Stimulated activated CD4-positive, alpha-beta T cell treated with anti-CD3 and anti-CD28 coated beads, Interleukin-12 subunit alpha, Interleukin-12 subunit beta, amount 100 ng/mL, for 48 hours (primary cell): ENCODE results near the gene OCEL1.

Source experiments
- DNase-seq, 3 donors: peaks; one replicate each; pipeline ENCODE4 v3.0.0-alpha.2; 2020; ENCODE audit warnings: low read depth in 2 of 3, low spot score in 1 of 3

The OCEL1 gene

DNA sequence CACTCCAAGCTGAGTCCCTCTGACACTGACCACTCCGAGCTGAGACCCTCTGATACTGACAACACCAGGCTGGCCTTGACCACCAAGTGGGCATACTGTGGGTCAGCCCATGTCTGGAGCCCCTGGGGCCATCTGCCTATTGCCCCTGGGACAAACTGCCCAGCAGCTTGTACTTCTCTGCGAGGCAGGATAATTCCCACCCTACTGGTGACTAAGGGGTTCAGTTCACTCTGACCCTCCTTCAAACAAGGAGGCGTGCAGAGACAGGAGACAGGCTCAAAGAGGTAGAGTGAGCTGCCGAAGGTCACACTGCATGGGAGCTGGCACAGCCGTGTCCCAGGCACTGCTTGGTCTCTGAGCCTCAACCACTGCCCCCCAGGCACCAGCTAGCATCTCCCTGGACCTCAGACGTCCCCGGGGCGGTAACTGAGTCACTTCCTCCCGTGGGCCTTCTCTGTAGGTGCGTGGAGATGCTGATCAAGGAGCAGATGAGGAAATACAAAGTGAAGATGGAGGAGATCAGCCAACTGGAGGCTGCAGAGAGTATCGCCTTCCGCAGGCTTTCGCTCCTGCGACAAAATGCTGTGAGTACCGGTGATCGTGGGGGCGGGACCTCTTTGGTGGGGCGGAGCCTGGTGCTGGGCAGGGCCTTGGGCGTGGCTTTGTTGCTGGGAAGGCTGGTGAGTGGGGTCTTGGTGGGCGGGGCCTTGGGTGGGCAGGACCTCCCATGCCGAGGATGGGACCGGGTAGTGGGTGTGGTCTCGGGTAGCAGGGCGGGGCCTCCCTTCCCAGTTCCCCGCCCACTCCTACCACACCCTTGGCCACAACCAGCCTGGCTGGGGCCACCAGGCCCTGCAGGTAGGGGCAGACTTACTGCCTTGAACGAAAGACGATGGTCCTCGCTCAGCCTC is 16.6 kb upstream of the OCEL1 start:
- peak; percentile 41 to 52 (median 43) for DNase-seq

DNA sequence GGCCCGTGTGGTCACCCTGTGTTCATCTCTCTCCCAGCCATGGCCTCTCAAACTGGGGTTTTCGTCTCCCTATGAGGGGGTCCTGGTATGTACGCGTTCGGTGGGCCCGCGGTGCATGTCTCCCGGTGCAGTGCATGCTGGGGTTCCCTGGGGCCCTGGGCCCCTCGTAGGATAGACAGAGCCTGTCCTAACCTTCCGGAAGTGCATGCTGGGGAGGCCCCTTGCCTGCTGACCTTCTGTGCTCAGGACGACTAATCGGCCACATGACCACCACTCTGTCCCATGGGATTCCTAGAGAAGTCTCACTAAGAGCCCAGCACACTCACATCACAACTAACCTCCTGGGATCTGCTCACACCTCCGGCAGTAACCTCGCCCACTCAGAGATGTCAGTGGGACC is 15.7 kb upstream of the OCEL1 start:
- DNase-seq = no peak

DNA sequence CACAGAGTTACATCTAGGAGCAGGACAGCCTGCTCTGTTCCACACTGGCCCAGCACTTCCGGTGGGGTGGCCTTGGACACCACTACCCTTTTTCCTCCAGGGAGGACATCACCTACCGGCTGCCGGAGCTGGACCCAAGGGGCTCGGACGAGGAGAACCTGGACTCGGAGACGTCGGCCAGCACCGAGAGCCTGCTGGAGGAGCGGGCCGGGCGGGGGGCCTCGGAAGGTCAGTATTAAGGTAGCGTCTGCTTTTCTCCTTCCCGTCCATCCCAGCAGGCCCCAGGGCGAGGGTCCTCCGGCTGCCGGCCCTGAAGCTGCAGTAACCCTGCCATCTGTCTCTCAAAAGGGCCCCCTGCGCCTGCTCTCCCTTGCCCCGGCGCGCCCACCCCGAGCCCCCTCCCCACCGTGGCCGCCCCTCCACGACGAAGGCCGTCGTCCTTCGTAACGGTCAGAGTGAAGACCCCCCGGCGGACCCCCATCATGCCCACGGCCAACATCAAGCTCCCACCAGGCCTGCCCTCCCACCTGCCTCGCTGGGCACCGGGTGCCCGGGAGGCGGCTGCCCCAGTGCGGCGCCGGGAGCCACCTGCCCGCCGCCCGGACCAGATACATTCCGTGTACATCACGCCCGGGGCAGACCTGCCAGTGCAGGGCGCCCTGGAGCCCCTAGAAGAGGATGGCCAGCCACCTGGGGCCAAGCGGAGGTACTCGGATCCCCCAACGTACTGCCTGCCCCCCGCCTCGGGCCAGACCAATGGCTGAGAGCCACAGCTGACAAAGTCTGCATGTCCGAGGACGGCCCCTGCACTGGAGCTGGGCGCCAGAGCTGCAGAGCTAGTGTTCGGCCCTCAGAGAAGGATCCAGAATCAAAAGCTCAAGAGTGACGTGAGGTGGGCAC is 14.2 kb upstream of the OCEL1 start:
- DNase-seq = no peak

DNA sequence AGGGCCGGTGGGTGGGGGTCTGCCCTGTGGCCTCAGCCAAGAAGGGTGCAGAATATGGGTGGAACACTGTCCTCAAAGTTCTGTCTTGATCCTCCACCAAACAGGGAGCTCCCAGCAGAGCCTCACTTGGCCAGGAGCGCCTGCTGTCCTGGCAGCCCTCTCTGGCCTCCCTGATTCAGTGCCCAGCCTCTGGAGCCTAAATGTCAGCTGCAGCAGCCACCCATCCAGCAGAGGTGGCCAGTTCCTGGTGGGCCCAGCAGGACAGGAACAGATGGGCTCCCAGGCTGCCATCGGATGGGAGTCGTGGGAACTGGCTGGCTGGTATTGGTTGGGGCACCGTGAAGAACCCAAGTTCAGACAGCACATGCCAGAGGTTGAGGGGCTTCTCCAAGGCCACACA is 12.7 kb upstream of the OCEL1 start:
- DNase-seq = no peak

DNA sequence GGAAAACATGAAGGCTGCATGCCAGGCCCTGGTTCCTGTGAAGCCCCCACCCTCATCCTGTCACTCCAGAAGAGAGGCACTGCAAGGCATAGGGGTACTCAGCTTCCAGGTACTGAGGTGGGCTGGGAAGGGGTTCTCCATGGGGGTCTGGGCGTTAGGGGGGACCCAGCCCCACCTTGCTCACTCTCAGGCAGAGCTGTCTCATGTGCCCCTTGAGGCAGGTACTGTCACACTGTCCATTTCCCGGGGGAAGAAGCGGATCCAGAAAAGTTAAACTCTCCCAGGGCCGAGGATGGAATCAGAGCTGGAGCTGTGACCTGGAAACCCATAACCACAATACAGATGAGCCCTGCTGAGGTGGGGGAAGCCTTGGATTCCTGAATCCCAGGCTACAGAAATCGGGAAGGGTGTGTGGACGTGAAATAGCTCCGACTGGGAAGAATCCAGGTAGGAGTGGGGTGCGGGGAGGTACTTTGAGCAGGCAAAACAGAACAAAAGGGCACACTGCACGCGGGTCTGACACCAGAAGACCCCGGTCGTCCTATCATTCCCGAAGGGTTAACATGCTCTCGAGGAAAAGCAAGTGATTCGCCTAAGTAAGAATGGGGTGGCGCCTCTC is 11.4 kb upstream of the OCEL1 start:
- no peak for DNase-seq

DNA sequence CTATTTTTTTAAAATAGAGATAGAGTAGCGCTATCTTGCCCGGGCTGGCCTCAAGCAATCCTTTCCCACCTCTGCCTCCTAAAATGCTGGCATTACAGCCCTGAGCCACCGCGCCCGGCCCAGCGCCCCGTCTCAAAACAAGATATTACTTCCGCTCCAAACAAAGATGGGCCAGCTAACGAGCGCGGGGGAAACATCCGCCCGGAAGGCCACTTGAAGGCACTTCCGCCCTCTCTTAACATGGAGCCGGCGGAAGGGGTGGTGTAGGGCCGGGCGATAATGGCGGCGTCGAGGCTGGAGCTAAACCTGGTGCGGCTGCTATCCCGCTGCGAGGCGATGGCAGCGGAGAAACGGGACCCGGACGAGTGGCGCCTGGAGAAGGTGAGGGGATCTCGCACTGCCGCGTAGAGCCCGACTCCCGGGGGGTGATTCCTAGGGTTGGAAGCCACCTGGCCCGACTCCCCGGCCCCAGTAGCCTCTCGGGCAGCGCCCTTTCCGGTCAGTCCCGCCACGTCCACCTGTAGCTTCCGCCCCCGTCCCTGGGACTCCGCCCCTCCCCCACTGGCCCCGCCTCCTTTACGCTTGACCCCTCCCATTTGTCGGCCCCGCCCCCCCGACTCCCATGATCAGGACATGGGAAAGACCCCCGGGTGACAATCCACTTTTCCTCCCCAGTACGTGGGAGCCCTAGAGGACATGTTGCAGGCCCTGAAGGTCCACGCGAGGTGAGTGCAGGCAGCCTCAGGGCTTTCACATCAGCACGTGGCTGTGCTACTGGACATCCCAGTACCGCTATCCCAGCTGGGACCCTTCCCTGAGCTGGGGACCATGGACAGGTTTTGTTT is 10.7 kb upstream of the OCEL1 start, which contains the start of gene USE1:
TSS of gene USE1 (plus strand) at position 231 of the 845 bp plus-strand sequence. CDS start at position 280, 49 bp downstream.
- peak; percentile 74 to 82 (median 79) for DNase-seq

DNA sequence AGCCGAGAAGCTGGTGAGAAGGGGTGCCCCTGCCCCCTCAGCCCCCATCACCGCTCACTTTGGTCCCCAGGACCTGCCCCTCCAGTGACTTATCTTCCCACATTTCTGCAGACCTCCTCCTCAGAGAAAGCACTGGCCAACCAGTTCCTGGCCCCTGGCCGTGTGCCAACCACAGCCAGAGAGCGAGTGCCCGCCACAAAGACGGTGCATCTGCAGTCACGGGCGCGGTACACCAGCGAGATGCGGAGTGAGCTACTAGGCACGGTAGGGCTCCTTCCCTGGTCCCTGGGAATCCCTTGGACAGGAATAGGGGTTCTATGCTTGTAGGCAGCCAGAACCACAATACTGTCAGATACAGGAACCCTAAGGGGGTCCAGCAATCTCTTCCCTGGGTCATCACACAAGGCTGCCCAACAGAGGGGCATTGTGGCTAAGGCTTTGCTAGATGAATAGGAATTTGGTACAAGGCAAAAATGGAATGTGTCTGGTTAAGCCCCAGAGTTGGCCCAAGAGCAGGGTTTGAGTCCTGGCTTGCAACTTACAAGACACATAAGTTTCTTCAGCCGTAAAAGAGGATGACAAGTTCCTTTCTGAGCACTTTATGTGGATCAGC is 9.9 kb upstream of the OCEL1 start:
- no peak for DNase-seq

DNA sequence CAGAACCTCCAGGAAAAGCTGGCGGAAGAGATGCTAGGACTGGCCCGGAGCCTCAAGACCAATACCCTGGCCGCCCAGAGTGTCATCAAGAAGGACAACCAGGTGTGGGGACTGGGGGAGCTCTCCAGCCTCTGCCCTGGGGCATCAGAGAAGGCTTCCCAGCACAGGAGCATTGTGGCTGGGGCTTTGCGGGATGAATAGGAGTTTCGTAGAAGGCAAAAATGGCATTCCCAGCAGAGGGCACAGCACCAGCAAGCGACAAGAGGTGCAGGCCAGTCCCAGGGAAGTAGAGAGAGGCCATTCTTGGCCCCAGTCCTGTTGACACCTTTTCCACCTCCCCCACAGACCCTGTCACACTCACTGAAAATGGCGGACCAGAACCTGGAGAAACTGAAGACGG is 6.7 kb upstream of the OCEL1 start:
- DNase-seq = no peak

DNA sequence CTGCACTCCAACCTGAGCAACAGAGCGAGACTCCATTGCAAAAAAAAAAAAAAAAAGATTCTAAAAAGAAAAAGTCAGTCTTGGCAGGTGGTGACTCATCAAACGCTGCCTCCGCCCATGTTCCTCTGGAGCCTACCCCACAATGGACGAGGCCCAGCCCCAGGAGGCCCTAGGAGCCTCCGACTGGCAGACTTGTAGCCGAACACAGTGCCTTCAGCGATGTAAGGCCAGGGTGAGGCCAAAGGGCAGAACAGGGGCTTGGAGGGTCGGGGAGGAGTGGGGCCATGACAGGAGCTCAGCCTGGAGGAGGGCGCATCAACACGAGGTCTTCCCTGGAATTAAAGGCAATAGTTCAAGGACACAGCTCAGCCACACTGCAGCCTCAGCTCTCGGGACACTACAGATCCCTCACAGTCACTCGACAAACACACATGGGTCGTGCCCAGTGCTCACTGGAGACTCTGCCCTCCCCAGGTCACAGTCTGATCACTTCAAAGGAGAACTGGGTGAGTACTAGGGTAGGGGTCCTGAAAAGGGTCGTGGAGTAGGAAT is 5.7 kb upstream of the OCEL1 start:
- DNase-seq = no peak

DNA sequence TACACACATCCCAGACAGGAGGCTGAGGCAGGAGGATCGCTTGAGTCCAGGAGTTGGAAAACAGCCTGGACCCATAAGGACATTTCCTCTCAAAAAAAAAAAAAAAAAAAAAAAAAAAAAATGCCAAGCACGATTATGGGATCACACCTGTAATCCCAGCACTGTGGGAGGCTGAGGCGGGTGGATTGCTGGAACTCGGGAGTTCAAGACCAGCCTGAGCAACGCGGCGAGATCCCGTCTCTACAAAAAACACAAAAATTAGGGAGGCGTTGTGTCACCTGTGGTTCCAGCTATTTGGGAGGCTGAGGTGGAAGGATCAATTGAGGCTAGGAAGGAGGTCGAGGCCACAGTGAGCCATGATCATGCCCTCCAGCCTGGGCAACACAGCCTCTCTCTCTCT is 973 bp upstream of the OCEL1 start:
- DNase-seq = no peak

DNA sequence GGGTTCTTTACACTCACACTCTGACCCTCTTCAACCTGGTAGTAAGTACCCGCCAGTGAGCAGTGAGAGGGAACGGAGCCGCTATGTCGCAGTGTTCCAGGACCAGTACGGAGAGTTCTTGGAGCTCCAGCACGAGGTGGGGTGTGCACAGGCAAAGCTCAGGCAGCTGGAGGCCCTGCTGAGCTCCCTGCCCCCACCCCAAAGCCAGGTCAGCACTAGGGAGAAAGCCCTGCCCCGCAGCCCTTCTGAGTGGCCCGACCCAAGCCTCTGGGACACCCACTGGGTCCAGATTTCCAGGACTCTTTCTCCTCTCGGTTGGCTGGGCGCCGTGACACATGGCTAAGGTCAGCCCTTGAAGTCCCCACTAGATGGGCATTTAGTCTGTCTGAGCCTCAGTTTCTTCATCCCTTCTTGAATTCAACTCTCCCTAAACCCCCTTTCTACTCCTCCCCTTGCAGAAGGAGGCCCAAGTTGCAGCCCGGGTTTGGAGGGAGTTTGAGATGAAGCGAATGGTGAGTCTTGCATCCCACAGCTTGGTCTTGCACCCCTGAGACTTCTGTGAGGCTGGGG is 1.9 kb downstream of the OCEL1 start:
- no peak for DNase-seq

DNA sequence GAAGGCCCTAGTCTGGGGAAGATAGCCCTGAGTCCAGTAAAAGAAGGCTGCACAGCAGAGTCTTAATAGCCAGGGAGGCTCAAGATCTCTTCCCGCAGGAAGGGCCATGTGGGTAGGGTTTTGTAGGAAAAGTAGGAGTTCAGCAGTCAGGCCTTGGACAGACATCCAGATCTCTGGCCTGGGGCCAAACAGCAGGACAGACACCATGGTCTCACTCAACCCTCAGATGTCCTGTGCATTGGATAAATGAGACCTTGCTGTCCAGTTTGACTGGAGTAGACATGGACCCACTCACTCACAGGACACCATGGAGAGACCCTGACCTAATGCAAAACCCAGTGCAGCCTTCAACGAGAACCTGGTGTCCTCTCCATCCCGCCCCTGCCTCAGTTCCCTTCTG is 3.9 kb downstream of the OCEL1 start:
- no peak for DNase-seq

DNA sequence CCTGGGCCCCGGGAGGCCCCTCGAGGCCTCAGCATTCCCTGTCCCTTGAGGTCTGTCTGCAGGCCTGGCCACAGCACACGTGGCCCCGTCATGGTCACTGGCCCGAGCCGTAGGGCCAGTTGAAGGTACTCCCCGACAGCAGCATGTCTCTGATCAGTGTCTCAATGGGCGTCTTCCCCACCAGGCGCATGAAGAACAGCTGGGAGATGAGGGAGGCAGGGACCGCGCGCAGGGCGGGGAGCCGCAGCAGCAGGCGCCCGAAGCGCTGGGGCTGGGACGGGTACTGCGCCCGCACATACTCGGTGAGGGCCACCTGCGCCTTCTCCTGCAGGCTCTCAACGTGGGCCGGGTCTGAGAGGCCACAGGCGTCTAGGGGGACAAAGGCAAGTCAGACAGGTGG is 6.2 kb downstream of the OCEL1 start:
- no peak for DNase-seq

DNA sequence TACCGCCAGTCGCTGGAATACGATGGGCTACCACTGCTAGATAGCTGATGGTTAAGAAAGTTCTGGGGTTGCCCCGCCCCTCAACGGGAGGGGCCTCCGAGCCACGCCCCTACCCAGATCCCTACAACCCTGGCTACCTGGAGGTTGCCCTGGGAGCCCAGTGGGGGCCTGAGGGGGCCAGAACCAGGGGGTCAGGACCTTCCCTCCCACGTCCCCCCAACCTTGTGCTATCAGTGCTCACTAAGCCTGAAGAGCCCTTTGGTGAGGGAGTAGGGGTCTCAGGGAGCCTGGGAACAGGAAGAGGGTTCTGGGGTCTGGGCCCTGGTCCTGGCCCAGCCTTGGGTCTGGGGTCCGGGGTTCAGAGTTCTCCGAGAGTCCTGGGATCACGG is 8.9 kb downstream of the OCEL1 start:
- peak; percentile 34 to 71 (median 70) for DNase-seq

DNA sequence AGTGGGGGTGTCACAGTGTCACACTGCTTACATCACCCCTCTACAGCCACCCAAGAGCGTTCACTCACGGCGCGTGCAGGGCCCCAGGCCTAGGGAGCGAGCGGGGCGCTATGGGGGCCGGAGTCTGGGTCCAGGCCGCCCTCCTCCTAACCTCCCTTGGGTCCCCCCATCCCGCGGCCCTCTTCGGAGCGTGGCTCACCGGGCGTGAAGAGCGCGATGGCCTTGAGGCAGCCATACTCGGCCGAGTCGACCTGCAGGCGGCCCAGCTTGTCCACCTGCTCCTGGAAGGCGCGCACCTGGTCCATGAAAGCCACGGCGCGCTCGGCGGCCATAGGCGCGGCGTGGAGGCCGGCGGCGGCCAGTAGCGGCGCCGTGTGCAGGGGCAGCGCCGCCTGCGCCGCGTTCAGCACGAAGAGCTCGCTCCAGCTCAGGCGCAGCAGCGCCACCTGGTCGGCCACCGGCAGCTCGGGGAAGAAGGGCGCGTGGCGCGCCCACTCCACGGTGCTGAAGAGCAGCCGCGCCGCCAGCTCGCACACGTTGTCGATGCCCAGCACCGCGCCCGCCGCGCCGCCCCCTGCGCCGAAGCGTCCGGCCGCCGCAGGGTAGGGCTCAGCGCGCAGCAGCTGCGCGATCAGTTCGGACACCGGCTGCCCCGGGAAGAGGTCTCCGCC is 9.4 kb downstream of the OCEL1 start:
- peak; percentile 39 to 64 (median 45) for DNase-seq

DNA sequence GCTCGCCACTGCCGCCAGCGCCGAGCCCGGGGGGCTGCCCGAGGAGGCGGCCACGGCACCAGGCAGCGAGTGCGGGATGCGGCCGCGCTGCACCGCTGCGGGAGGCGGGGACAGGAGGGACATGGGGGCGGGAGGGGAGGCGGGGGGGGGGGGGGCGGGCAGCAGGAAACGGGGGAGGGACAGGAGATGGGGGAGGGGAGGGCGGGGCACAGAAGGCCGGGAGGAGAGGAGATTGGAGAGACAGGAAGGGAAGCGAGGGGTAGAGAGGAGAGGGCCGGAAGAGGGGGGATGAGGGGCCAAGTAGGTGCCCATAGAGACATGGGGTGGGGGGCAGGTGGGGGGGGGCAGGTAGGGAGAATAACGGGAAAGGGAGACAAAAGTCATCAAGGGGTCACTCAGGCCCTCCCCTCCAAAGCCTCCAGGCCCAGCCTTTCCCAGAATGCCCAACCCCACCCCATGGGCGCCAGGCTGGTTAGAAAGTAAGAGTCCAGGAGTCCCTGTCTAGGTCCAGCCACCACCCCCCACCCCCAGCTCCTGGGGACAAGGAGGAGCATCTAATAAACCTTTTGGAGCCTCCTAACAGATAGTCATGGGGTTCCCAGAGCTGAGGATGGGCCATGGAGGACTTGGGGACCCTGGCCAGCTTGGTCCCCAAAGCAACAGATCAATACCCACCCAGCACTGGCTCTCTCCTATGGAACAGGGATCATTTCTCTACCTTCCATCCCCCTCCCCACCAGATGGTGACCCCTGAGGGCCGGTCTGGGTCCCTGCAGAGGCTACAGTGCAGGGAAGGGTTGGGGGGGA is 10.1 kb downstream of the OCEL1 start:
- peak in 1 of 3 donors; percentile 31 for DNase-seq

DNA sequence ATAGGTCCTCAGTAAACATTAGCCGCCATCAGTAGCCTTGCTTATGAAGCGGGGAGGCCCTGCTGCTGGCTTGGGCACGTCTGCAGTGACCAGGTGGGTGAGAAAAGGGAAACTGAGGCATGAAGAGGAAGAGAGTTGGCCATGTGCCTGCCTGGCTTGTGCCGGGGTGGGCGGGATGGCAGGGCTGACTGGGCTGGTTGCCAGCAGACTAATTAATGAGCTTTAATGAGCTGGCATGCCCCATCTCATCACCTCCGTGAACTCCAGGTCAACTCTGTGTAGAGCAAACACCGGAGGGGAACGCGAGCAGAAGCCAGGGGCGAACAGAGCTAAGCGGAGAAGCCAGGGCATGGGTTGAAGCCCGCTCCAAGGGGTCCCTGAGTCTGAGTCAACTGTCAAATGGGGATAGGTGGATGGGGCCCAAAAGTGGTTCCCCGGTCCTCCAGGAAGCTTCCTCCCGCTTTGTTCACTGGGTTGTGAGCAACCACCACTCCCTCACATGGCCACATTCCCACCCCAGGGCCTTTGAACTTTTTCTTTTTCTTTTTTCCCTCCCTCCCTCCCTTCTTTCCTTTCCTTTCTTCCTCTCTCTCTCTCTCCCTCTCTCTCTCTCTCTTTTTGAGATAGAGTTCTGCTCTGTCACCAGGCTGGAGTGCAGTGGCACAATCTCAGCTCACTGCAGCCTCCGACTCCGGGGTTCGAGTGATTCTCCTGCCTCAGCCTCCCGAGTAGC is 11.0 kb downstream of the OCEL1 start:
- no peak for DNase-seq
